ENCODE measurements around the gene PHC2. TPM values are rescaled to one million over a fixed set of nuclear protein-coding genes. Genes with fewer than 3 reads are reported as not detected.

Gene PHC2
- total RNA-seq, 4 donors from 2014 or later: 52.7 to 68.9 (median 59.8) TPM

DNA sequence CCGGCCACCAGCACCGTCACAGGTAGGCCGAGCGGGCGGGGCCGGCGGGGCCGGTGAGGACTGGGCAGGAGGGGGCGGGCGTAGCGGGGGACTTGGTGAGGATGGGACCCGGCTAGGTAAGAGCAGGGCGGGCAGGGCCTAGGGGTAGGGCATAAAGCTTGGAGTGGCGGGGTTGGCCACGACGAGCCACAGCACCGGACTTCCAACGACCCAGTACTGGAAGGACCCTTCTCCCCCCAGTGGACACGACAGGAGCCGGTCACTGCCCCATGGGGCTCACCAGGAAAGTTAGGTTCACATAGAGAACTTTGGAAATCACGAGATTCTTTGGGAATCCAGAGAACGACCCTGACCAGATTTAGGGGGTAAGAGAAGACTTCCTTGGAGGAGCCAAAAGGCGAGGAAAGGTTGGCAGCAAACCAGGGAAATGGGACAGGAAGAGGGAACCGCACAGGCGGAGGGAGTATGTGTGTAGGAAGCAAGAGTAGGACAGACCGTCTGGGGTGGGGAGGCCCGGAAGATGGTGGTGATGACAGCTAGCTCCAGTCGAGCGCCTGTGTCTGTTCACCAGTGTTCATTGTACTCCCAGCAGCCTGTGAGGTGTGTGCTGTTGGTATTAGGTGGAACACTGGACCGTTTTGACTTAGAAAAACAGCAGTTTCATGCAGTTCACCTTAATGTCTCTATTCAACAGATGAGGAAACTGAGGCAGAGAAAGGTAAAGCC is 154.2 kb downstream of the PHC2 start:
- no peak for DNase-seq
- H3K4me3 ChIP-seq: no peak overlapping the region
- H3K9me3 ChIP-seq: no peaks in the 10 kb centered on the region
- TF ChIP-seq, protein P1, sequence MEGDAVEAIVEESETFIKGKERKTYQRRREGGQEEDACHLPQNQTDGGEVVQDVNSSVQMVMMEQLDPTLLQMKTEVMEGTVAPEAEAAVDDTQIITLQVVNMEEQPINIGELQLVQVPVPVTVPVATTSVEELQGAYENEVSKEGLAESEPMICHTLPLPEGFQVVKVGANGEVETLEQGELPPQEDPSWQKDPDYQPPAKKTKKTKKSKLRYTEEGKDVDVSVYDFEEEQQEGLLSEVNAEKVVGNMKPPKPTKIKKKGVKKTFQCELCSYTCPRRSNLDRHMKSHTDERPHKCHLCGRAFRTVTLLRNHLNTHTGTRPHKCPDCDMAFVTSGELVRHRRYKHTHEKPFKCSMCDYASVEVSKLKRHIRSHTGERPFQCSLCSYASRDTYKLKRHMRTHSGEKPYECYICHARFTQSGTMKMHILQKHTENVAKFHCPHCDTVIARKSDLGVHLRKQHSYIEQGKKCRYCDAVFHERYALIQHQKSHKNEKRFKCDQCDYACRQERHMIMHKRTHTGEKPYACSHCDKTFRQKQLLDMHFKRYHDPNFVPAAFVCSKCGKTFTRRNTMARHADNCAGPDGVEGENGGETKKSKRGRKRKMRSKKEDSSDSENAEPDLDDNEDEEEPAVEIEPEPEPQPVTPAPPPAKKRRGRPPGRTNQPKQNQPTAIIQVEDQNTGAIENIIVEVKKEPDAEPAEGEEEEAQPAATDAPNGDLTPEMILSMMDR (IDR thresholded peaks at IDR 0.05): no peak
- TF ChIP-seq EP300 (IDR thresholded peaks at IDR 0.05; ENCODE audit: low read depth): no peak
- H3K36me3 ChIP-seq: peaks cover 0 to 8% (median 2%) of the 10 kb centered on the region in 4 donors
- intact Hi-C loops (cut with DNase I; ENCODE audit: low total_unique reads) (no loop called here), in situ Hi-C loops (cut with MboI; ENCODE audit: low pct_ligation_motif_present in 1 of 4, low pct_unique_long_range_greater_than_20kb in 1 of 4, low sequenced_read_pairs in 3 of 4) (loop anchor here in 1 of 4 donors (25.0 kb wide), 1 partner anchor 186 kb away; the partner anchor contains the start of gene ZSCAN20)
- H3K27ac ChIP-seq: no peak overlapping the region
- no peaks in the 10 kb centered on the region for H3K27me3 ChIP-seq
- 91 to 93% methylated on average over 2 to 30 of the region's 30 CpGs for WGBS, 2 donors (ENCODE audit: low coverage in 1 of 2)
- no peaks in the 10 kb centered on the region for H3K4me1 ChIP-seq

DNA sequence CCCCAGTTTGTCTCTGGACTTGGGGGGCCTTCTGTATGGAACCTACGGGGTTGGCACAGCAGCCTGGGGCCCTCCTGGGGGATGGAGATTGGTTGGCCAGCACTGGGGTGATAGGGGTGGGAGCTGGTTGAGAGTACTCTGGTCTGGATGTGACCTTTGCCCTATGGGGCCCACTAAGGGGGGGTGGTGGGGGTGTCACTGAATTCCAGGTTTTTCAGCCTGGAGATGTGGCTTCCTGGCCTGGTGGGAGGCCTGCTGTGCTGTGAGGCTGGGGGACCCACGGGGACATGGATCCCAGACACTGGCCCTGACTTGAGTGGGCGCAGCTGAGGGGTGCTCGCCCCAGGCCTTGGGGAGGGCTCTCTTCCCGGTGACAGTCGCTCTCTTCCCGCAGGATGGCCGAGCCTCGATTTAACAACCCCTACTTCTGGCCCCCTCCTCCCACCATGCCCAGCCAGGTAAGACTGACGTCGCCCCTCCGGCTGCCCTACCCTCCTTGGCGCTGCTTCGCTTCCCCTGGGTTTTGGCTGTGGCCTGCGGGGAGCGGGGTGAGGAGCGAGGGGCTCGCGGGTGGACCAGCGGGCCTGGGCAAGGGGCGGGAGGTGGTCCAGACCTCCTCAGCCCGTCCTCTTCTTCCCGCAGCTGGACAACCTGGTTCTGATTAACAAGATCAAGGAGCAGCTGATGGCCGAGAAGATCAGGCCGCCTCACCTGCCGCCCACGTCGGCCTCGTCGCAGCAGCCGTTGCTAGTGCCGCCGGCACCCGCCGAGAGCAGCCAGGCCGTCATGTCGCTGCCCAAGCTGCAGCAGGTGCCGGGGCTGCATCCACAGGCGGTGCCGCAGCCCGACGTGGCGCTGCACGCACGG is 155.0 kb downstream of the PHC2 start:
- intact Hi-C loops (cut with DNase I; ENCODE audit: low total_unique reads): no loop called here
- TF ChIP-seq, protein P1 (IDR thresholded peaks at IDR 0.05): no peak
- TF ChIP-seq POLR2AphosphoS5 (IDR thresholded peaks at IDR 0.05) (no peak), POLR2A (IDR thresholded peaks at IDR 0.05) (no peak), EP300 (IDR thresholded peaks at IDR 0.05; ENCODE audit: low read depth) (no peak)
- Histone ChIP-seq H3K27ac (no peak overlapping the region), H3K9me3 (no peaks in the 10 kb centered on the region), H3K4me3 (no peak overlapping the region), H3K36me3 (peaks cover 0 to 7% (median 0%) of the 10 kb centered on the region in 4 donors), H3K27me3 (no peaks in the 10 kb centered on the region), H3K4me1 (no peaks in the 10 kb centered on the region)
- DNase-seq: no peak
- in situ Hi-C loops (cut with MboI; ENCODE audit: low pct_ligation_motif_present in 1 of 4, low pct_unique_long_range_greater_than_20kb in 1 of 4, low sequenced_read_pairs in 3 of 4): loop anchor here in 1 of 4 donors (25.0 kb wide), 1 partner anchor 186 kb away; the partner anchor contains the start of gene ZSCAN20
- WGBS, 2 donors (ENCODE audit: low coverage in 1 of 2): 95% methylated on average over 45 of the region's 45 CpGs; no CpG with 5 or more reads in 1 of the 2 donors

DNA sequence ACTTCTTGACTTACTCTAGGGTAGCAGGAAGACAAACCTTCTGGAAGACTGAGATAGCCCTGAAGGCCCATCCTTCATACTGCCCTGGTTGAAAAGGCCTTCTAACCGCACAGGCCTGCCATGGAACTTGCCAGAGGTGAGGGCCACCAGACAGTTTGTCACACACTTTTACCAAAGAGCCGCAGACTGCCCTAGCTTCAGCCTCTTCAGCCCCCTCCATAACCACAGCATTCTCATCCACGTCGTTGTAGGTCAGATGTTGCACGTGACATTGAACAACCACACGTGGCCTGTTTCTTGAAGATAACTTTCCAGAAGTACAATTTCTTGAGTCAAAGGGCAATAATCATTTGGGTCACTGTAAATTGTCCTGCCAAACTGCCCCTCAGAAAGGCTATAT is 155.7 kb downstream of the PHC2 start:
- WGBS, 2 donors (ENCODE audit: low coverage in 1 of 2): 89 to 100% methylated on average over 2 to 6 of the region's 6 CpGs
- no peaks in the 10 kb centered on the region for H3K9me3 ChIP-seq
- H3K36me3 ChIP-seq: peaks cover 0 to 7% (median 0%) of the 10 kb centered on the region in 4 donors
- H3K4me3 ChIP-seq: no peak overlapping the region
- in situ Hi-C loops (cut with MboI; ENCODE audit: low pct_ligation_motif_present in 1 of 4, low pct_unique_long_range_greater_than_20kb in 1 of 4, low sequenced_read_pairs in 3 of 4) (loop anchor here in 1 of 4 donors (25.0 kb wide), 1 partner anchor 187 kb away; the partner anchor contains the start of gene ZSCAN20), intact Hi-C loops (cut with DNase I; ENCODE audit: low total_unique reads) (no loop called here)
- TF ChIP-seq POLR2A (IDR thresholded peaks at IDR 0.05): no peak
- TF ChIP-seq, protein P1 (IDR thresholded peaks at IDR 0.05): no peak
- no peaks in the 10 kb centered on the region for H3K4me1 ChIP-seq
- no peaks in the 10 kb centered on the region for H3K27me3 ChIP-seq
- H3K27ac ChIP-seq: no peak overlapping the region
- DNase-seq: no peak

DNA sequence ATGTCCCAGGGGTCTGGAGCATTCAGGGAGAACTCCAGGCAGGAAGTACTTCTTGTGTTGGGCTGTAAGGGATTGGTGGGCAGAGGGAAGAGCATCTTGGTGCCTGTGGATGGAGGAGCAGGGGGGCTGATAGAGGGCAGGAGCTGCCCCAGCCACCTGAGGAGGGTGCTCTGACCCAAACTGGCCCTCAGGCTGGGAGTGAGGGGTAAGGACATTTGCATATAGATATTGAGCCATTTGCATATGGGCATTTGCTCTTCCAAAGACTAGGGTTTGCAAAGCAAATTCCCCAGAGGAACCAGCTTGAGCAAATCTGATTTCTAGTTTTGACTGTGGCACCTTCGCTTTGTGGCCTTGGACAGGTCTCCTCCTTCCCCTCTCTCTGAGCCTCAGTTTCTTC is 156.4 kb downstream of the PHC2 start:
- TF ChIP-seq POLR2AphosphoS5 (IDR thresholded peaks at IDR 0.05) (no peak), POLR2A (IDR thresholded peaks at IDR 0.05) (no peak), EP300 (IDR thresholded peaks at IDR 0.05; ENCODE audit: low read depth) (no peak)
- TF ChIP-seq, protein P1 (IDR thresholded peaks at IDR 0.05): no peak

More for the DNA sequence above, 156.4 kb downstream of the PHC2 start:
- intact Hi-C loops (cut with DNase I; ENCODE audit: low total_unique reads) (no loop called here), in situ Hi-C loops (cut with MboI; ENCODE audit: low pct_ligation_motif_present in 1 of 4, low pct_unique_long_range_greater_than_20kb in 1 of 4, low sequenced_read_pairs in 3 of 4) (no loop called here)
- peaks cover 0 to under 1% (median 0%) of the 10 kb centered on the region in 4 donors for H3K4me1 ChIP-seq
- H3K9me3 ChIP-seq: no peaks in the 10 kb centered on the region
- H3K4me3 ChIP-seq: no peak overlapping the region
- no peak overlapping the region for H3K27ac ChIP-seq
- DNase-seq: no peak
- 73 to 83% methylated on average over 1 of the region's 1 CpG for WGBS, 2 donors (ENCODE audit: low coverage in 1 of 2)
- H3K36me3 ChIP-seq: peaks cover 0 to 7% (median 0%) of the 10 kb centered on the region in 4 donors
- no peaks in the 10 kb centered on the region for H3K27me3 ChIP-seq
